ENCODE data around the gene SPNS2.

Gene SPNS2

GRCh38 chr17:4539025-4539424 is 40.3 kb downstream of the SPNS2 start:
- DNase-seq, result no peak

GRCh38 chr17:4539576-4540223 is 41.0 kb downstream of the SPNS2 start:
- no peak for DNase-seq

- DNase-seq, result no peak
Measured at GRCh38 chr17:4540224-4540651, 41.6 kb downstream of the SPNS2 start.

- DNase-seq, result no peak
Measured at GRCh38 chr17:4540687-4541327, 42.1 kb downstream of the SPNS2 start.

GRCh38 chr17:4541328-4542002 is 42.8 kb downstream of the SPNS2 start:
- no peak for DNase-seq

- no peak for DNase-seq
Measured at GRCh38 chr17:4542003-4542725, 43.5 kb downstream of the SPNS2 start.

GRCh38 chr17:4542726-4543191 is 44.1 kb downstream of the SPNS2 start:
- DNase-seq, result no peak

- DNase-seq, result no peak
Measured at GRCh38 chr17:4543557-4544026, 44.9 kb downstream of the SPNS2 start.

- no peak for DNase-seq
Measured at GRCh38 chr17:4544135-4544950, 45.7 kb downstream of the SPNS2 start.

GRCh38 chr17:4544951-4545216 is 46.2 kb downstream of the SPNS2 start:
- no peak for DNase-seq

- no peak for DNase-seq
Measured at GRCh38 chr17:4545217-4545951, 46.7 kb downstream of the SPNS2 start.

- no peak for DNase-seq
Measured at GRCh38 chr17:4547118-4547906, 48.6 kb downstream of the SPNS2 start.

GRCh38 chr17:4548061-4548461 is 49.4 kb downstream of the SPNS2 start:
- DNase-seq, result no peak

- no peak for DNase-seq
Measured at GRCh38 chr17:4548721-4549531, 50.2 kb downstream of the SPNS2 start.

- no peak for DNase-seq
Measured at GRCh38 chr17:4549781-4550533, 51.3 kb downstream of the SPNS2 start.

GRCh38 chr17:4550534-4551039 is 51.9 kb downstream of the SPNS2 start:
- no peak for DNase-seq

GRCh38 chr17:4551141-4551540 is 52.5 kb downstream of the SPNS2 start:
- DNase-seq, result no peak

GRCh38 chr17:4551796-4552525 is 53.3 kb downstream of the SPNS2 start:
- no peak for DNase-seq

Data from CD4-positive, alpha-beta T cell treated with Interferon alpha-2 for 1 hour (primary cell).